ENCODE measurements around the gene CHST4. TPM values are rescaled to one million over a fixed set of nuclear protein-coding genes. Genes with fewer than 3 reads are reported as not detected.
"Not testable (repeated sequence)": the region's sequence is repeated elsewhere in the genome, so short reads cannot be mapped to it uniquely, and the experiment has no call there.

The CHST4 gene
- total RNA-seq, 2 experiments from 2014 or later, result not detected

DNA sequence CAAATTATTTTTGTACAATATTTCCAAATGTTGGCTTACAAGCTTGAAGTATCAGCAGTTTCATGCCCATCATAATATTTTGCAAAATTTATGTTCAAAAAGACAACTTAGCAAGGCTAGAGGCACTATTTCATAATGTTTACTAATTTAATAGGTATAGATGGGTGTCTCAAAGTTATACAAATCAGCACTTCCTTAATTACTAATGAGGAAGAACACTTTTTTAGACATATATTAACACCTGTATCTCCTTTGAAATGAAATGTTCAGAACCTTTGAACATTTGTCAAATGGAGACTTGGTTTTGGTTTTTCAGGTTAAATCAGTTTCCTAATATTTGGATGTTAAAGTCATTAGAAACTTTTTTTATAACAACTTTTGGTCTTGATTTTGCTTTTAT, 48.5 kb downstream of the CHST4 start:
- Mint-ChIP-seq H3K4me1 (ENCODE audit: low read depth) (no peaks in the 10 kb centered on the region), H3K27me3 (peaks cover 37% of the 10 kb centered on the region), H3K36me3 (ENCODE audit: low read depth) (no peaks in the 10 kb centered on the region), H3K27ac (no peak overlapping the region), H3K9me3 (no peaks in the 10 kb centered on the region), H3K4me3 (no peak overlapping the region)
- intact Hi-C loops (cut with DNase I, micrococcal nuclease), result no loop called here
- no peaks in the 10 kb centered on the region for H3K4me1 ChIP-seq (ENCODE audit: insufficient read depth, low read length)
- ATAC-seq (ENCODE audit: poor library complexity) (no peak), DNase-seq (no peak)
- POLR2A ChIA-PET, result no interaction called here
- no peaks in the 10 kb centered on the region for H3K36me3 ChIP-seq (ENCODE audit: insufficient read depth, low read length)
- TF ChIP-seq CTCF (IDR thresholded peaks at IDR 0.05), result no peak
- H3K27me3 ChIP-seq (ENCODE audit: control insufficient read depth in 1 of 2, insufficient read depth in 2 of 2, low read length in 2 of 2), result peaks cover 0 to 5% of the 10 kb centered on the region in 2 experiments
- H3K27ac ChIP-seq (ENCODE audit: low read depth in 1 of 2, low read length in 2 of 2), result no peak overlapping the region
- H3K4me3 ChIP-seq (ENCODE audit: low read length), result no peak overlapping the region
- CTCF ChIA-PET, result interaction anchor here (1.9 kb wide), 1 partner anchor 10 kb away, joined by 8 read pairs; no protein-coding TSS in a partner anchor
- H3K9me3 ChIP-seq (ENCODE audit: control insufficient read depth in 1 of 2, insufficient read depth in 1 of 2, low read length in 2 of 2), result no peaks in the 10 kb centered on the region

- intact Hi-C loops (cut with DNase I, micrococcal nuclease), result no loop called here
- H3K27me3 ChIP-seq (ENCODE audit: control insufficient read depth in 1 of 2, insufficient read depth in 2 of 2, low read length in 2 of 2), result peaks cover 0 to 5% of the 10 kb centered on the region in 2 experiments
- no peaks in the 10 kb centered on the region for H3K4me1 ChIP-seq (ENCODE audit: insufficient read depth, low read length)
- Mint-ChIP-seq H3K27me3 (peaks cover 41% of the 10 kb centered on the region), H3K9me3 (no peaks in the 10 kb centered on the region), H3K36me3 (ENCODE audit: low read depth) (no peaks in the 10 kb centered on the region), H3K4me1 (ENCODE audit: low read depth) (no peaks in the 10 kb centered on the region), H3K4me3 (no peak within 1 kb of the TSS), H3K27ac (no peak within 1 kb of the TSS)
- H3K36me3 ChIP-seq (ENCODE audit: insufficient read depth, low read length), result no peaks in the 10 kb centered on the region
- no peaks in the 10 kb centered on the region for H3K9me3 ChIP-seq (ENCODE audit: control insufficient read depth in 1 of 2, insufficient read depth in 1 of 2, low read length in 2 of 2)
- H3K27ac ChIP-seq (ENCODE audit: low read depth in 1 of 2, low read length in 2 of 2), result no peak within 1 kb of the TSS
- POLR2A ChIA-PET, result interaction anchor here (1.5 kb wide), 1 partner anchor 12 kb away, joined by 4 read pairs; no protein-coding TSS in a partner anchor
- ATAC-seq (ENCODE audit: poor library complexity) (no peak), DNase-seq (no peak)
- no peak for TF ChIP-seq CTCF (IDR thresholded peaks at IDR 0.05)
- CTCF ChIA-PET, result no interaction called here
- no peak within 1 kb of the TSS for H3K4me3 ChIP-seq (ENCODE audit: low read length)
Measured at GRCh38 chr16:71576971-71577370, 50.7 kb downstream of the CHST4 start, which contains the start of gene TAT. Gene TAT, minus strand, starts transcription at chr16:71577092. Its CDS starts 677 bp downstream, at chr16:71576415.

DNA sequence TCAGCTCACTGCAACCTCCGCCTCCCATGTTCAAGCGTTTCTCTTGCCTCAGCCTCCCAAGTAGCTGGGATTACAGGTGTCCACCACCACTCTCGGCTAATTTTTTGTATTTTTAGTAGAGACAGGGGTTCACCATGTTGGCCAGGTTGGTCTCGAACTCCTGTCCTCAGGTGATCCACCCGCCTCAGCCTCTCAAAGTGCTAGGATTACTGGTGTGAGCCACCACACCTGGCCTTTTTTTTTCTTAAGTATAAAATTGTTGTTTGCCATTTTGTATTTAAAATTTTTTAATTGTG, 56.3 kb downstream of the CHST4 start:
- H3K4me1 ChIP-seq (ENCODE audit: insufficient read depth, low read length); H3K27ac Mint-ChIP-seq; H3K36me3 ChIP-seq (ENCODE audit: insufficient read depth, low read length); H3K9me3 Mint-ChIP-seq; H3K36me3 Mint-ChIP-seq (ENCODE audit: low read depth); POLR2A ChIA-PET; H3K27ac ChIP-seq (ENCODE audit: low read depth in 1 of 2, low read length in 2 of 2); H3K4me3 Mint-ChIP-seq; ATAC-seq (ENCODE audit: poor library complexity); H3K4me1 Mint-ChIP-seq (ENCODE audit: low read depth); H3K9me3 ChIP-seq (ENCODE audit: control insufficient read depth in 1 of 2, insufficient read depth in 1 of 2, low read length in 2 of 2); H3K4me3 ChIP-seq (ENCODE audit: low read length); intact Hi-C loops (cut with DNase I, micrococcal nuclease); DNase-seq: not testable (repeated sequence)
- H3K27me3 Mint-ChIP-seq, result peaks cover 38% of the 10 kb centered on the region
- CTCF ChIA-PET, result interaction anchor here (0.7 kb wide), 1 partner anchor 29 kb away, joined by 3 read pairs; no protein-coding TSS in a partner anchor
- peaks cover 3 to 12% of the 10 kb centered on the region in 2 experiments for H3K27me3 ChIP-seq (ENCODE audit: control insufficient read depth in 1 of 2, insufficient read depth in 2 of 2, low read length in 2 of 2)

Measured in CD4-positive, alpha-beta T cell (primary cell).